Glutamatergic neuron (in vitro differentiated cells): ENCODE data around the gene FBXO9. TPM values are rescaled to one million over a fixed set of nuclear protein-coding genes. Genes with fewer than 3 reads are reported as not detected.
A peak's percentile ranks its signal among the peaks of the same experiment; 100 is the strongest.

Experiments used
- DNase-seq: peaks from one replicate; pipeline ENCODE4 v3.0.0; 2022
- H3K27ac Mint-ChIP-seq: one replicate; pipeline ENCODE4 v1.8.0; 2020; ENCODE audit warnings: mild to moderate bottlenecking, mixed read lengths, inconsistent platforms; ENCODE audit not compliant: unreplicated experiment
- H3K27me3 Mint-ChIP-seq: one replicate; pipeline ENCODE4 v1.8.0; 2020; ENCODE audit warnings: mild to moderate bottlenecking, moderate library complexity, mixed read lengths, inconsistent platforms; ENCODE audit not compliant: unreplicated experiment
- H3K36me3 Mint-ChIP-seq: one replicate; pipeline ENCODE4 v1.8.0; 2020; ENCODE audit warnings: mild to moderate bottlenecking, mixed read lengths, inconsistent platforms; ENCODE audit not compliant: unreplicated experiment
- H3K4me1 Mint-ChIP-seq: one replicate; pipeline ENCODE4 v1.8.0; 2020; ENCODE audit warnings: mild to moderate bottlenecking, low read depth, mixed read lengths, inconsistent platforms; ENCODE audit not compliant: unreplicated experiment
- H3K4me3 Mint-ChIP-seq: one replicate; pipeline ENCODE4 v1.8.0; 2020; ENCODE audit warnings: mild to moderate bottlenecking, mixed read lengths, inconsistent platforms; ENCODE audit not compliant: unreplicated experiment
- H3K9me3 Mint-ChIP-seq: one replicate; pipeline ENCODE4 v1.8.0; 2020; ENCODE audit warnings: mild to moderate bottlenecking, moderate library complexity, mixed read lengths, inconsistent platforms; ENCODE audit not compliant: unreplicated experiment
- total RNA-seq: library from RNA; stranded (reverse); fragmentation: NEBNext Ultra II Directional; extraction: Animal tissue kit (Norgen Biotek cat#: 25700); gene quantifications from one replicate; pipeline ENCODE4 v1.2.1, GENCODE V29; 2021; ENCODE audit not compliant: unreplicated experiment
- TF ChIP-seq, protein P1 (sequence below): fragments of 200-600 bp; sonication (generic); IDR thresholded peaks from one replicate; pipeline ENCODE4 v1.5.0; 2021; ENCODE audit not compliant: partially characterized antibody, unreplicated experiment

The FBXO9 gene
- total RNA-seq, 1 donor from 2014 or later: 49.1 TPM

DNA sequence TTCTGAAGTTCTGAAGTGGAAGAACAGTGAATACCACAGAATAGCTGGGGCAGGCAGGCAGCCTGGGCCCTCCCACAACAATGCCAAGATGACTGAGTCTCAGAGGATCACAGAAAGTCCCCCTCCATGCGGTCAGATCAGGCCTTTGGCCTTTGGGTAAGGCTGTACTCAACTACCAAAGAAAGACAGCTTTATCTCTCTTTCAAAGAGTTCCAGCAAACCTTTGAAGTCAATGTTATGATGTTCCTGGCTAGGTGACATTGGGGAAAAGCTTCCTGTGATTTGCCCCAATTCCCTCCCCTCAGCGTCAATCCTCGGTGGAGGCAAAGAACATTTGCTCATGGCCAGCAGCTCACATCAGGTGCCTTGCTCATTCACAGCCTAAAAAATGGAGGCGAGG lies 10.7 kb upstream of the FBXO9 start:
- H3K9me3 Mint-ChIP-seq: peaks cover 3% of the 10 kb centered on the region
- no peak overlapping the region for H3K27ac Mint-ChIP-seq
- TF ChIP-seq, protein P1, sequence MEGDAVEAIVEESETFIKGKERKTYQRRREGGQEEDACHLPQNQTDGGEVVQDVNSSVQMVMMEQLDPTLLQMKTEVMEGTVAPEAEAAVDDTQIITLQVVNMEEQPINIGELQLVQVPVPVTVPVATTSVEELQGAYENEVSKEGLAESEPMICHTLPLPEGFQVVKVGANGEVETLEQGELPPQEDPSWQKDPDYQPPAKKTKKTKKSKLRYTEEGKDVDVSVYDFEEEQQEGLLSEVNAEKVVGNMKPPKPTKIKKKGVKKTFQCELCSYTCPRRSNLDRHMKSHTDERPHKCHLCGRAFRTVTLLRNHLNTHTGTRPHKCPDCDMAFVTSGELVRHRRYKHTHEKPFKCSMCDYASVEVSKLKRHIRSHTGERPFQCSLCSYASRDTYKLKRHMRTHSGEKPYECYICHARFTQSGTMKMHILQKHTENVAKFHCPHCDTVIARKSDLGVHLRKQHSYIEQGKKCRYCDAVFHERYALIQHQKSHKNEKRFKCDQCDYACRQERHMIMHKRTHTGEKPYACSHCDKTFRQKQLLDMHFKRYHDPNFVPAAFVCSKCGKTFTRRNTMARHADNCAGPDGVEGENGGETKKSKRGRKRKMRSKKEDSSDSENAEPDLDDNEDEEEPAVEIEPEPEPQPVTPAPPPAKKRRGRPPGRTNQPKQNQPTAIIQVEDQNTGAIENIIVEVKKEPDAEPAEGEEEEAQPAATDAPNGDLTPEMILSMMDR: no peak
- no peak overlapping the region for H3K4me3 Mint-ChIP-seq
- peaks cover 11% of the 10 kb centered on the region for H3K4me1 Mint-ChIP-seq
- H3K36me3 Mint-ChIP-seq: peaks cover 4% of the 10 kb centered on the region
- no peak for DNase-seq
- H3K27me3 Mint-ChIP-seq: no peaks in the 10 kb centered on the region

- no peak overlapping the region for H3K27ac Mint-ChIP-seq
- peaks cover 4% of the 10 kb centered on the region for H3K36me3 Mint-ChIP-seq
- H3K9me3 Mint-ChIP-seq: peaks cover 3% of the 10 kb centered on the region
- no peak for DNase-seq
- H3K4me1 Mint-ChIP-seq: peaks cover 14% of the 10 kb centered on the region
- H3K27me3 Mint-ChIP-seq: no peaks in the 10 kb centered on the region
- no peak overlapping the region for H3K4me3 Mint-ChIP-seq
- TF ChIP-seq, protein P1: no peak
Observed at GRCh38 chr6:53055873-53056272, 9.3 kb upstream of the FBXO9 start.

DNA sequence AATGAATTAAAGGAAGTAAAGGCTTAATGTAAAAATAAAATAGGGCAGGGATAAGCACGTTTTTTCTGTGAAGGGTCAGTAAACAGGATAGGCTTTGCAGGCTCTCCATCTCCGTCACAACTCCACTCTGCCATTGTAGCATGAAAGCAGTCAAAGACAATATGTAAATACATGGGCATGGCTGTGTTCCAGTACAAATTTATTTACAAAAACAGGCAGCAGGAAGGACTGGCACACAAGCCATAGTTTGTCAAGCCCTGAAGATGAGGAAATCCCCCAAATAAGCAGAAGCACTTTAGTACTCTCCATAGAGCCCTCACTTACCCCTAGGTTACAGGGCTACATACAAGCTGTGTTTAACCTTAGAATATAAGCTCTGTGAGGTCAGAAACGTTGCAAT lies 8.9 kb upstream of the FBXO9 start:
- peaks cover 4% of the 10 kb centered on the region for H3K36me3 Mint-ChIP-seq
- H3K27me3 Mint-ChIP-seq: no peaks in the 10 kb centered on the region
- no peak overlapping the region for H3K27ac Mint-ChIP-seq
- no peak overlapping the region for H3K4me3 Mint-ChIP-seq
- peaks cover 14% of the 10 kb centered on the region for H3K4me1 Mint-ChIP-seq
- H3K9me3 Mint-ChIP-seq: peaks cover 3% of the 10 kb centered on the region
- DNase-seq: no peak
- TF ChIP-seq, protein P1: no peak

- Mint-ChIP-seq H3K4me1 (peaks cover 17% of the 10 kb centered on the region), H3K36me3 (no peaks in the 10 kb centered on the region), H3K9me3 (peaks cover 3% of the 10 kb centered on the region)
Observed at GRCh38 chr6:53058388-53059195, 6.6 kb upstream of the FBXO9 start.

More at GRCh38 chr6:53058388-53059195, 6.6 kb upstream of the FBXO9 start:
- peak overlapping the region; percentile 90 for H3K4me3 Mint-ChIP-seq
- no peak for DNase-seq
- TF ChIP-seq, protein P1: no peak
- no peaks in the 10 kb centered on the region for H3K27me3 Mint-ChIP-seq
- no peak overlapping the region for H3K27ac Mint-ChIP-seq
